DND-41 (cell line): ENCODE results near the gene GALK2.
"Not testable (repeated sequence)": the region's sequence is repeated elsewhere in the genome, so short reads cannot be mapped to it uniquely, and the experiment has no call there.

ENCODE experiments used
- ATAC-seq: fragments of 200-7000 bp; cut with Tn5 transposase; 3 replicates; pipeline ENCODE4 v1.9.1; 2021; ENCODE audit warnings: low read depth; ENCODE audit not compliant: insufficient read depth
- DNase-seq: peaks from one replicate; pipeline ENCODE4 v3.0.0-alpha.2; 2020
- H2AFZ ChIP-seq: 2 replicates; pipeline ENCODE4 v1.6.0; 2012; ENCODE audit warnings: low read depth, low read length
- H3K27ac ChIP-seq: 2 replicates; pipeline ENCODE4 v1.5.1; 2012; ENCODE audit warnings: low read length, inconsistent platforms
- H3K27me3 ChIP-seq: fragments of 200-600 bp; sonication (generic); 2 replicates; pipeline ENCODE4 v1.6.0; 2012; ENCODE audit warnings: low read length, mild to moderate bottlenecking, inconsistent platforms; ENCODE audit not compliant: insufficient read depth, poor library complexity
- H3K36me3 ChIP-seq: 2 replicates; pipeline ENCODE4 v1.5.1; 2012; ENCODE audit warnings: low read length, inconsistent platforms; ENCODE audit not compliant: insufficient read depth
- H3K4me1 ChIP-seq: 2 replicates; pipeline ENCODE4 v1.5.1; 2012; ENCODE audit warnings: mild to moderate bottlenecking, low read length; ENCODE audit not compliant: insufficient read depth
- H3K4me2 ChIP-seq: 2 replicates; pipeline ENCODE4 v1.6.0; 2012; ENCODE audit warnings: mild to moderate bottlenecking, moderate library complexity, low read length, inconsistent platforms; ENCODE audit not compliant: insufficient read depth
- H3K4me3 ChIP-seq, 2 experiments: fragments of 200-600 bp in 1 of 2; shearing (Covaris generic) in 1 of 2; 2 replicates each; pipeline ENCODE4 v1.5.1; 2012 to 2016; ENCODE audit warnings: inconsistent platforms in 2 of 2, low read length in 2 of 2, mild to moderate bottlenecking in 2 of 2, low read depth in 1 of 2, moderate library complexity in 1 of 2
- H3K79me2 ChIP-seq: 2 replicates; pipeline ENCODE4 v1.6.0; 2012; ENCODE audit warnings: low read length, inconsistent platforms; ENCODE audit not compliant: insufficient read depth
- H3K9ac ChIP-seq: 2 replicates; pipeline ENCODE4 v1.6.0; 2012; ENCODE audit warnings: low read depth, mild to moderate bottlenecking, inconsistent platforms, low read length, moderate library complexity
- H3K9me3 ChIP-seq: 2 replicates; pipeline ENCODE4 v1.5.1; 2012; ENCODE audit warnings: low read length, moderate library complexity, mild to moderate bottlenecking, inconsistent platforms; ENCODE audit not compliant: insufficient read depth, severe bottlenecking
- H4K20me1 ChIP-seq: 2 replicates; pipeline ENCODE4 v1.6.0; 2012; ENCODE audit warnings: low read length; ENCODE audit not compliant: insufficient read depth
- CTCF ChIP-seq: IDR thresholded peaks from 2 replicates; pipeline ENCODE4 v1.5.1; 2012; ENCODE audit warnings: borderline replicate concordance, low read length, moderate library complexity, mild to moderate bottlenecking; ENCODE audit not compliant: poor library complexity, severe bottlenecking; ENCODE audit errors: extremely low read depth
- EZH2 ChIP-seq: IDR thresholded peaks from 3 replicates; pipeline ENCODE4 v1.6.1; 2012; ENCODE audit warnings: borderline replicate concordance, low read depth, mild to moderate bottlenecking, moderate library complexity, low read length, inconsistent platforms; ENCODE audit not compliant: severe bottlenecking

The GALK2 gene

GRCh38 chr15:49191892-49192291 is 21.8 kb downstream of the GALK2 start:
- Histone ChIP-seq H3K9ac (no peak overlapping the region), H3K4me1 (no peaks in the 10 kb centered on the region), H3K79me2 (peaks cover 36% of the 10 kb centered on the region), H3K4me2 (no peak overlapping the region), H3K9me3 (no peaks in the 10 kb centered on the region), H2AFZ (no peak overlapping the region), H3K27ac (no peak overlapping the region), H3K36me3 (no peaks in the 10 kb centered on the region), H3K27me3 (no peaks in the 10 kb centered on the region), H4K20me1 (peaks cover 9% of the 10 kb centered on the region), H3K4me3 (no peak overlapping the region)
- ATAC-seq, result no peak
- TF ChIP-seq CTCF (no peak), EZH2 (no peak)
- no peak for DNase-seq

- TF ChIP-seq CTCF, result no peak
- no peak for TF ChIP-seq EZH2
- no peak overlapping the region for H3K27ac ChIP-seq
Measured at GRCh38 chr15:49196856-49197255, 26.8 kb downstream of the GALK2 start.

GRCh38 chr15:49199666-49200065 is 29.6 kb downstream of the GALK2 start:
- no peak for TF ChIP-seq CTCF
- no peak for TF ChIP-seq EZH2
- Histone ChIP-seq H3K79me2 (peaks cover under 1% of the 10 kb centered on the region; the same call in 1 of the 2 replicates), H4K20me1 (no peaks in the 10 kb centered on the region), H3K4me2 (no peak overlapping the region), H3K27me3 (no peaks in the 10 kb centered on the region), H2AFZ (no peak overlapping the region), H3K4me1 (no peaks in the 10 kb centered on the region), H3K9me3 (no peaks in the 10 kb centered on the region), H3K36me3 (peaks cover 7% of the 10 kb centered on the region; the same call in 1 of the 2 replicates), H3K4me3 (no peak overlapping the region), H3K9ac (no peak overlapping the region), H3K27ac (no peak overlapping the region)
- ATAC-seq (no peak), DNase-seq (no peak)

More at GRCh38 chr15:49196856-49197255, 26.8 kb downstream of the GALK2 start:
- ATAC-seq (no peak), DNase-seq (no peak)
- H3K9ac ChIP-seq, result no peak overlapping the region
- no peak overlapping the region for H3K4me2 ChIP-seq
- no peak overlapping the region for H2AFZ ChIP-seq
- H4K20me1 ChIP-seq, result no peaks in the 10 kb centered on the region
- H3K79me2 ChIP-seq, result peaks cover 7% of the 10 kb centered on the region; the same call in 1 of the 2 replicates
- no peaks in the 10 kb centered on the region for H3K27me3 ChIP-seq
- no peaks in the 10 kb centered on the region; the same call in 1 of the 2 replicates for H3K36me3 ChIP-seq
- H3K9me3 ChIP-seq, result no peaks in the 10 kb centered on the region
- no peak overlapping the region for H3K4me3 ChIP-seq
- no peaks in the 10 kb centered on the region for H3K4me1 ChIP-seq

- Histone ChIP-seq H3K36me3 (peaks cover 7% of the 10 kb centered on the region; the same call in 1 of the 2 replicates), H3K27me3 (no peaks in the 10 kb centered on the region), H2AFZ (no peak overlapping the region), H3K9ac (no peak overlapping the region), H3K9me3 (no peaks in the 10 kb centered on the region), H3K4me3 (no peak overlapping the region), H3K79me2 (peaks cover 3% of the 10 kb centered on the region; the same call in 1 of the 2 replicates), H3K27ac (no peak overlapping the region), H3K4me1 (no peaks in the 10 kb centered on the region), H3K4me2 (no peak overlapping the region), H4K20me1 (no peaks in the 10 kb centered on the region)
- TF ChIP-seq EZH2 (no peak), CTCF (no peak)
- DNase-seq (no peak), ATAC-seq (no peak)
Measured at GRCh38 chr15:49200347-49200746, 30.3 kb downstream of the GALK2 start.

GRCh38 chr15:49208102-49208501 is 38.1 kb downstream of the GALK2 start:
- peaks cover 20% of the 10 kb centered on the region for H3K79me2 ChIP-seq
- H3K9ac ChIP-seq, H4K20me1 ChIP-seq, H3K4me1 ChIP-seq, H3K27ac ChIP-seq, H3K4me3 ChIP-seq, H3K4me2 ChIP-seq, H3K27me3 ChIP-seq, DNase-seq, ATAC-seq, H3K36me3 ChIP-seq, H3K9me3 ChIP-seq, H2AFZ ChIP-seq: not testable (repeated sequence)
